GM23248 (cell line): ENCODE measurements around the gene SLU7. TPM values are rescaled to one million over a fixed set of nuclear protein-coding genes. Genes with fewer than 3 reads are reported as not detected.
A peak's percentile ranks its signal among the peaks of the same experiment; 100 is the strongest.

Experiments used
- DNase-seq: peaks from one replicate; pipeline ENCODE4 v3.0.0-alpha.2; 2015
- H2AFZ ChIP-seq: fragments of 200-600 bp; sonication (generic); 2 replicates; pipeline ENCODE4 v1.6.1; 2016; ENCODE audit warnings: antibody characterized with exemption
- H3F3A ChIP-seq: fragments of 200-600 bp; sonication (generic); 2 replicates; pipeline ENCODE4 v1.6.1; 2016; ENCODE audit warnings: mild to moderate bottlenecking, antibody characterized with exemption, mixed run types; ENCODE audit not compliant: insufficient read depth
- H3K27ac ChIP-seq: fragments of 200-600 bp; sonication (generic); 2 replicates; pipeline ENCODE4 v1.5.1; 2016; ENCODE audit warnings: mild to moderate bottlenecking
- H3K27me3 ChIP-seq: fragments of 200-600 bp; sonication (generic); replicated peaks from 2 replicates; pipeline ENCODE4 v1.6.1; 2016; ENCODE audit warnings: mild to moderate bottlenecking; ENCODE audit not compliant: insufficient read depth
- H3K36me3 ChIP-seq: fragments of 200-600 bp; sonication (generic); 2 replicates; pipeline ENCODE4 v1.6.1; 2016; ENCODE audit warnings: low read depth, mild to moderate bottlenecking
- H3K4me1 ChIP-seq: fragments of 200-600 bp; sonication (generic); 2 replicates; pipeline ENCODE4 v1.6.1; 2016; ENCODE audit warnings: mild to moderate bottlenecking; ENCODE audit not compliant: insufficient read depth
- H3K4me2 ChIP-seq: fragments of 200-600 bp; sonication (generic); one replicate; pipeline ENCODE4 v1.6.1; 2016; ENCODE audit warnings: mild to moderate bottlenecking; ENCODE audit not compliant: unreplicated experiment
- H3K4me3 ChIP-seq: fragments of 200-600 bp; sonication (generic); 2 replicates; pipeline ENCODE4 v1.5.1; 2016; ENCODE audit warnings: mild to moderate bottlenecking
- H3K79me2 ChIP-seq: fragments of 200-600 bp; sonication (generic); 2 replicates; pipeline ENCODE4 v1.6.1; 2016; ENCODE audit warnings: mild to moderate bottlenecking; ENCODE audit not compliant: insufficient read depth
- H3K9ac ChIP-seq: fragments of 200-600 bp; sonication (generic); 2 replicates; pipeline ENCODE4 v1.6.1; 2016; ENCODE audit warnings: mild to moderate bottlenecking
- H3K9me2 ChIP-seq: fragments of 200-600 bp; sonication (generic); 2 replicates; pipeline ENCODE4 v1.6.1; 2016; ENCODE audit warnings: mixed run types, mild to moderate bottlenecking, moderate library complexity; ENCODE audit not compliant: insufficient read depth
- H3K9me3 ChIP-seq: fragments of 200-600 bp; sonication (generic); one replicate; pipeline ENCODE4 v1.6.1; 2017; ENCODE audit warnings: low read depth
- H4K20me1 ChIP-seq: fragments of 200-600 bp; sonication (generic); 2 replicates; pipeline ENCODE4 v1.6.0; 2016; ENCODE audit not compliant: insufficient read depth
- EZH2 ChIP-seq: fragments of 200-600 bp; sonication (generic); IDR thresholded peaks from 2 replicates; pipeline ENCODE4 v1.6.1; 2018; ENCODE audit warnings: antibody characterized with exemption, mild to moderate bottlenecking; ENCODE audit not compliant: insufficient read depth, poor library complexity, severe bottlenecking
- EZH2phosphoT487 ChIP-seq: fragments of 200-600 bp; sonication (generic); IDR thresholded peaks from 2 replicates; pipeline ENCODE4 v1.6.1; 2018; ENCODE audit warnings: antibody characterized with exemption, moderate library complexity, mild to moderate bottlenecking, low read depth; ENCODE audit not compliant: insufficient read depth
- WGBS, 2 experiments: methylation state at CpG; one replicate each; pipeline ENCODE4 v1.1.6; 2015 to 2017; ENCODE audit warnings: low lambda C conversion rate in 2 of 2, low coverage in 1 of 2; ENCODE audit errors: missing lambda C conversion rate in 2 of 2; 5-methylcytosine and 5-hydroxymethylcytosine counted together
- in situ Hi-C: fragments of 300-500 bp; cut with MboI; formaldehyde crosslinking; loops from 2 replicates; pipeline ENCODE4 v1.15.0; 2020
- polyA plus RNA-seq: library from polyadenylated mRNA; unstranded; fragments of >200 nt; fragmentation: Nextera tagmentation; extraction: Ambion mirVana; gene quantifications from 2 replicates; pipeline ENCODE4 v1.2.1, GENCODE V29; 2016
- total RNA-seq: library from RNA; depleted of rRNA; stranded (reverse); fragments of >200 nt; shearing (Covaris generic); gene quantifications from 2 replicates; pipeline ENCODE4 v1.2.3, GENCODE V29; 2014

SLU7 gene
- total and polyA plus RNA-seq, 2 experiments from 2014 or later, result 32.1 to 54.3 TPM

GRCh38 chr5:160398806-160399205, 20.1 kb downstream of the SLU7 start:
- TF ChIP-seq EZH2 (no peak), EZH2phosphoT487 (no peak)
- Histone ChIP-seq H3K27me3 (no peaks in the 10 kb centered on the region), H3K36me3 (peaks cover 21% of the 10 kb centered on the region; the same call in 1 of the 2 replicates), H3K9me3 (no peaks in the 10 kb centered on the region), H3K79me2 (peaks cover 37% of the 10 kb centered on the region), H3K4me3 (peak overlapping the region; percentile 90), H3K4me2 (peak overlapping the region; percentile 96), H3K9ac (peak overlapping the region; percentile 98), H2AFZ (peak overlapping the region; percentile 84), H3K27ac (peak overlapping the region; percentile 93), H3K4me1 (peaks cover 22% of the 10 kb centered on the region), H4K20me1 (no peaks in the 10 kb centered on the region), H3K9me2 (no peaks in the 10 kb centered on the region), H3F3A (peaks cover 27% of the 10 kb centered on the region)
- 23 to 29% methylated on average over 4 of the region's 4 CpGs for WGBS, 2 experiments
- in situ Hi-C loops, result no loop called here
- DNase-seq, result peak; percentile 57

- H3K9ac ChIP-seq, result no peak overlapping the region
- peaks cover 22% of the 10 kb centered on the region for H3K4me1 ChIP-seq
- H3F3A ChIP-seq, result peaks cover 27% of the 10 kb centered on the region
- H3K4me3 ChIP-seq, result no peak overlapping the region
- whole genome bisulfite sequencing, 2 experiments, result 95 to 100% methylated on average over 1 of the region's 1 CpG
- H3K36me3 ChIP-seq, result peaks cover 10% of the 10 kb centered on the region; the same call in 1 of the 2 replicates
- H3K79me2 ChIP-seq, result peaks cover 37% of the 10 kb centered on the region
- no peak overlapping the region for H2AFZ ChIP-seq
- no peaks in the 10 kb centered on the region for H3K27me3 ChIP-seq
- H3K27ac ChIP-seq, result no peak overlapping the region
- H3K4me2 ChIP-seq, result no peak overlapping the region
- H3K9me2 ChIP-seq, result no peaks in the 10 kb centered on the region
- DNase-seq, result no peak
- TF ChIP-seq EZH2phosphoT487 (no peak), EZH2 (no peak)
- H3K9me3 ChIP-seq, result no peaks in the 10 kb centered on the region
- in situ Hi-C loops, result no loop called here
- H4K20me1 ChIP-seq, result no peaks in the 10 kb centered on the region
Measured at GRCh38 chr5:160397492-160397891, 21.4 kb downstream of the SLU7 start.

GRCh38 chr5:160395111-160395510, 23.8 kb downstream of the SLU7 start:
- Histone ChIP-seq H3K9me3 (no peaks in the 10 kb centered on the region), H3K27ac (no peak overlapping the region), H3K4me1 (peaks cover 19% of the 10 kb centered on the region), H3K9me2 (no peaks in the 10 kb centered on the region), H3K9ac (no peak overlapping the region), H3K4me2 (no peak overlapping the region), H3K79me2 (peaks cover 37% of the 10 kb centered on the region), H3K4me3 (no peak overlapping the region), H3K36me3 (no peaks in the 10 kb centered on the region), H2AFZ (no peak overlapping the region), H3K27me3 (no peaks in the 10 kb centered on the region), H4K20me1 (no peaks in the 10 kb centered on the region), H3F3A (peaks cover 8% of the 10 kb centered on the region; the same call in 1 of the 2 replicates)
- TF ChIP-seq EZH2 (no peak), EZH2phosphoT487 (no peak)
- no peak for DNase-seq
- WGBS, 2 experiments, result 75 to 76% methylated on average over 7 of the region's 7 CpGs
- in situ Hi-C loops, result no loop called here

- no peaks in the 10 kb centered on the region for H3K36me3 ChIP-seq
- H3K79me2 ChIP-seq, result peaks cover 2% of the 10 kb centered on the region; the same call in 1 of the 2 replicates
- 0 out of 2 replicates have a peak, but pooled peaks cover 8% of the 10 kb centered on the region for H3K4me1 ChIP-seq
- H4K20me1 ChIP-seq, result no peaks in the 10 kb centered on the region
- H3K27me3 ChIP-seq, result no peaks in the 10 kb centered on the region
- no peak for TF ChIP-seq EZH2
- no peak for TF ChIP-seq EZH2phosphoT487
- H3K9ac ChIP-seq, result no peak overlapping the region
- no peak overlapping the region for H3K4me2 ChIP-seq
- peak; percentile 62 for DNase-seq
- H2AFZ ChIP-seq, result no peak overlapping the region
- H3K9me3 ChIP-seq, result no peaks in the 10 kb centered on the region
- peaks cover 7% of the 10 kb centered on the region; the same call in 1 of the 2 replicates for H3F3A ChIP-seq
- H3K4me3 ChIP-seq, result no peak overlapping the region
- no peaks in the 10 kb centered on the region for H3K9me2 ChIP-seq
- no peak overlapping the region for H3K27ac ChIP-seq
- in situ Hi-C loops, result no loop called here
- WGBS, 2 experiments, result 59 to 77% methylated on average over 6 to 8 of the region's 8 CpGs
Measured at GRCh38 chr5:160390787-160391696, 27.8 kb downstream of the SLU7 start.
